HG03280 (cell line): ENCODE results near the gene SLC25A44.
A peak's percentile ranks its signal among the peaks of the same experiment; 100 is the strongest.
"Not testable (repeated sequence)": the region's sequence is repeated elsewhere in the genome, so short reads cannot be mapped to it uniquely, and the experiment has no call there.

Experiments
- ATAC-seq: cut with Tn5 transposase; IDR thresholded peaks from one replicate; pipeline ENCODE4 v1.9.1; 2021; ENCODE audit warnings: mild to moderate bottlenecking, moderate library complexity; ENCODE audit not compliant: unreplicated experiment

SLC25A44 gene

GRCh38 chr1:156200044-156200443 lies 6.1 kb downstream of the SLC25A44 start:
- no peak for ATAC-seq

GRCh38 chr1:156203331-156203730 lies 9.4 kb downstream of the SLC25A44 start:
- no peak for ATAC-seq

- ATAC-seq: no peak
These were observed 10.8 kb downstream of the SLC25A44 start for GRCh38 chr1:156204686-156205085.

- no peak for ATAC-seq
These were observed 17.3 kb downstream of the SLC25A44 start for GRCh38 chr1:156211243-156211642.

- no peak for ATAC-seq
These were observed 18.2 kb downstream of the SLC25A44 start for GRCh38 chr1:156212130-156212529.

GRCh38 chr1:156212833-156213643 lies 19.1 kb downstream of the SLC25A44 start, which contains the start of gene PMF1:
Gene PMF1, plus strand, starts transcription at chr1:156213007. Its CDS starts 9 bp downstream, at chr1:156213016.
- ATAC-seq: peak; percentile 92

GRCh38 chr1:156213644-156213966 lies 19.7 kb downstream of the SLC25A44 start:
- no peak for ATAC-seq

- ATAC-seq: no peak
These were observed 20.3 kb downstream of the SLC25A44 start for GRCh38 chr1:156214024-156214748.

- ATAC-seq: not testable (repeated sequence)
These were observed 22.6 kb downstream of the SLC25A44 start for GRCh38 chr1:156216361-156217086.

GRCh38 chr1:156217871-156218270 lies 24.0 kb downstream of the SLC25A44 start:
- no peak for ATAC-seq

- ATAC-seq: no peak
These were observed 26.3 kb downstream of the SLC25A44 start for GRCh38 chr1:156220226-156220625.

GRCh38 chr1:156221986-156222692 lies 28.2 kb downstream of the SLC25A44 start:
- no peak for ATAC-seq

GRCh38 chr1:156225677-156226014 lies 31.7 kb downstream of the SLC25A44 start:
- no peak for ATAC-seq

- ATAC-seq: peak; percentile 71
These were observed 32.2 kb downstream of the SLC25A44 start for GRCh38 chr1:156226116-156226538.

GRCh38 chr1:156226782-156227181 lies 32.9 kb downstream of the SLC25A44 start:
- ATAC-seq: peak; percentile 8

GRCh38 chr1:156228501-156228900 lies 34.6 kb downstream of the SLC25A44 start:
- ATAC-seq: no peak

GRCh38 chr1:156229809-156230472 lies 36.0 kb downstream of the SLC25A44 start:
- ATAC-seq: no peak

GRCh38 chr1:156230473-156230837 lies 36.6 kb downstream of the SLC25A44 start:
- no peak for ATAC-seq

- ATAC-seq: no peak
These were observed 38.4 kb downstream of the SLC25A44 start for GRCh38 chr1:156232201-156232894.
